Esophagus muscularis mucosa (tissue), 3 donors: Measurements from ENCODE around the gene PGC.

Experiments used
- CTCF ChIP-seq, 3 experiments: fragments of 200-600 bp in 2 of 3; fragments of 450-650 bp in 1 of 3; sonication (generic) in 2 of 3; IDR thresholded peaks; one replicate each; pipeline ENCODE4 v1.5.1; 2017 to 2019; ENCODE audit warnings: antibody characterized with exemption in 3 of 3, mild to moderate bottlenecking in 2 of 3, moderate library complexity in 1 of 3
- POLR2A ChIP-seq: fragments of 450-650 bp; IDR thresholded peaks from one replicate; pipeline ENCODE4 v1.6.1; 2017; ENCODE audit warnings: antibody characterized with exemption, moderate library complexity, mild to moderate bottlenecking, low read depth

- TF ChIP-seq CTCF (IDR thresholded peaks at IDR 0.05) (no peak), POLR2A (no peak)
These were observed 18.9 kb downstream of the PGC start for GRCh38 chr6:41728073-41728936.
